H9 (cell line): ENCODE data around the gene GTF2E1. TPM values are rescaled to one million over a fixed set of nuclear protein-coding genes. Genes with fewer than 3 reads are reported as not detected.

Source experiments
- DNase-seq: peaks from one replicate; pipeline ENCODE4 v3.0.0-alpha.2; 2017
- H2AFZ ChIP-seq: one replicate; pipeline ENCODE4 v1.6.1; 2013; ENCODE audit warnings: mild to moderate bottlenecking, low read length, control low read depth, moderate library complexity
- H2AK5ac ChIP-seq: 2 replicates; pipeline ENCODE4 v1.6.1; 2013; ENCODE audit warnings: low read length, control low read depth, mixed read lengths; ENCODE audit not compliant: insufficient read length
- H2BK120ac ChIP-seq: one replicate; pipeline ENCODE4 v1.6.1; 2013; ENCODE audit warnings: low read depth, mild to moderate bottlenecking, low read length, control low read depth, inconsistent platforms; ENCODE audit not compliant: poor library complexity, severe bottlenecking
- H2BK12ac ChIP-seq: 2 replicates; pipeline ENCODE4 v1.6.1; 2013; ENCODE audit warnings: low read length, control low read depth, mixed read lengths, low read depth; ENCODE audit not compliant: insufficient read length
- H2BK15ac ChIP-seq: 2 replicates; pipeline ENCODE4 v1.6.1; 2013; ENCODE audit warnings: low read depth, low read length, control low read depth
- H2BK20ac ChIP-seq: one replicate; pipeline ENCODE4 v1.6.1; 2013; ENCODE audit warnings: low read depth, mild to moderate bottlenecking, low read length, control low read depth, inconsistent platforms; ENCODE audit not compliant: poor library complexity, severe bottlenecking
- H2BK5ac ChIP-seq: 2 replicates; pipeline ENCODE4 v1.6.1; 2013; ENCODE audit warnings: low read length, control low read depth, mixed read lengths; ENCODE audit not compliant: insufficient read length
- H3K14ac ChIP-seq: 2 replicates; pipeline ENCODE4 v1.6.1; 2013; ENCODE audit warnings: low read length, control low read depth; ENCODE audit not compliant: insufficient read depth
- H3K18ac ChIP-seq: 2 replicates; pipeline ENCODE4 v1.6.1; 2013; ENCODE audit warnings: low read depth, mild to moderate bottlenecking, mixed read lengths, low read length, control low read depth; ENCODE audit not compliant: insufficient read length
- H3K23ac ChIP-seq: 2 replicates; pipeline ENCODE4 v1.6.1; 2013; ENCODE audit warnings: low read length, control low read depth, mixed read lengths, low read depth; ENCODE audit not compliant: insufficient read length
- H3K23me2 ChIP-seq: 2 replicates; pipeline ENCODE4 v1.6.1; 2013; ENCODE audit warnings: low read depth, mild to moderate bottlenecking, mixed read lengths, low read length, control low read depth; ENCODE audit not compliant: insufficient read length, poor library complexity, severe bottlenecking
- H3K27ac ChIP-seq: 2 replicates; pipeline ENCODE4 v1.5.1; 2013; ENCODE audit warnings: low read length, control low read depth, mixed read lengths, low read depth; ENCODE audit not compliant: insufficient read length
- H3K27me3 ChIP-seq: 2 replicates; pipeline ENCODE4 v1.6.1; 2013; ENCODE audit warnings: low read length, control low read depth, inconsistent platforms; ENCODE audit not compliant: insufficient read depth
- H3K4ac ChIP-seq: 2 replicates; pipeline ENCODE4 v1.6.1; 2013; ENCODE audit warnings: low read depth, mild to moderate bottlenecking, control low read depth, inconsistent platforms, low read length, moderate library complexity
- H3K4me1 ChIP-seq: 2 replicates; pipeline ENCODE4 v1.6.1; 2013; ENCODE audit warnings: low read length, control low read depth, inconsistent platforms; ENCODE audit not compliant: insufficient read depth
- H3K4me2 ChIP-seq: 2 replicates; pipeline ENCODE4 v1.6.1; 2013; ENCODE audit warnings: low read length, control low read depth, mixed read lengths; ENCODE audit not compliant: insufficient read length, insufficient read depth
- H3K56ac ChIP-seq: 2 replicates; pipeline ENCODE4 v1.6.1; 2013; ENCODE audit warnings: low read depth, mild to moderate bottlenecking, mixed read lengths, low read length, control low read depth; ENCODE audit not compliant: insufficient read length
- H3K79me1 ChIP-seq: 2 replicates; pipeline ENCODE4 v1.6.1; 2013; ENCODE audit warnings: low read depth, mild to moderate bottlenecking, moderate library complexity, low read length, control low read depth, inconsistent platforms; ENCODE audit not compliant: insufficient read depth, poor library complexity, severe bottlenecking
- H3K79me2 ChIP-seq: 2 replicates; pipeline ENCODE4 v1.6.1; 2013; ENCODE audit warnings: low read length, control low read depth, inconsistent platforms; ENCODE audit not compliant: insufficient read depth
- H3K9ac ChIP-seq: 2 replicates; pipeline ENCODE4 v1.6.1; 2013; ENCODE audit warnings: low read length, control low read depth, mixed read lengths; ENCODE audit not compliant: insufficient read length; ENCODE audit errors: extremely low read depth
- H3K9me3 ChIP-seq: one replicate; pipeline ENCODE4 v1.6.1; 2013; ENCODE audit warnings: low read depth, low read length, inconsistent platforms; ENCODE audit not compliant: control insufficient read depth
- H3T11ph ChIP-seq: one replicate; pipeline ENCODE4 v1.6.1; 2013; ENCODE audit warnings: mild to moderate bottlenecking, low read length, control low read depth, inconsistent platforms
- H4K20me1 ChIP-seq: one replicate; pipeline ENCODE4 v1.6.1; 2013; ENCODE audit not compliant: control insufficient read depth, insufficient read length, insufficient read depth
- H4K5ac ChIP-seq: 2 replicates; pipeline ENCODE4 v1.6.1; 2013; ENCODE audit warnings: low read depth, mild to moderate bottlenecking, mixed read lengths, low read length, control low read depth; ENCODE audit not compliant: insufficient read length
- H4K8ac ChIP-seq: replicated peaks from 2 replicates; pipeline ENCODE4 v1.6.1; 2013; ENCODE audit warnings: low read length, control low read depth, mixed read lengths, low read depth; ENCODE audit not compliant: insufficient read length
- H4K91ac ChIP-seq: 2 replicates; pipeline ENCODE4 v1.6.1; 2013; ENCODE audit warnings: low read depth, mild to moderate bottlenecking, moderate library complexity, mixed read lengths, low read length, control low read depth; ENCODE audit not compliant: insufficient read length
- H3K27ac Mint-ChIP-seq, 3 experiments: 2 replicates in 2 of 3; 3 replicates in 1 of 3; pipeline ENCODE4 v1.8.0; 2020 to 2021; ENCODE audit warnings: mixed read lengths in 3 of 3, mild to moderate bottlenecking in 1 of 3, moderate library complexity in 1 of 3
- H3K27me3 Mint-ChIP-seq: 2 replicates; pipeline ENCODE4 v1.8.0; 2021; ENCODE audit warnings: low read depth, mild to moderate bottlenecking, moderate library complexity, mixed read lengths
- H3K36me3 Mint-ChIP-seq, 3 experiments: 2 replicates in 2 of 3; 3 replicates in 1 of 3; pipeline ENCODE4 v1.8.0; 2020 to 2021; ENCODE audit warnings: low read depth in 3 of 3, mixed read lengths in 3 of 3; ENCODE audit not compliant: insufficient read depth in 1 of 3
- H3K4me1 Mint-ChIP-seq, 2 experiments: 2 replicates each; pipeline ENCODE4 v1.8.0; 2020; ENCODE audit warnings: mixed read lengths in 2 of 2
- H3K4me3 Mint-ChIP-seq, 2 experiments: 2 replicates in 1 of 2; 3 replicates in 1 of 2; pipeline ENCODE4 v1.8.0; 2020 to 2021; ENCODE audit warnings: mild to moderate bottlenecking in 2 of 2, mixed read lengths in 2 of 2, moderate library complexity in 1 of 2
- H3K9me3 Mint-ChIP-seq, 2 experiments: 2 replicates in 1 of 2; 3 replicates in 1 of 2; pipeline ENCODE4 v1.8.0; 2020; ENCODE audit warnings: mild to moderate bottlenecking in 2 of 2, mixed read lengths in 2 of 2, moderate library complexity in 1 of 2
- CTCF ChIP-seq: fragments of 200-600 bp; sonication (generic); conservative IDR thresholded peaks from 3 replicates; pipeline ENCODE4 v1.8.0; 2021; ENCODE audit warnings: antibody characterized with exemption, mild to moderate bottlenecking
- WGBS: extraction: QIAGEN DNeasy Blood & Tissue Kit; methylation state at CpG from one replicate; pipeline ENCODE4 v1.1.7; 2013; ENCODE audit warnings: missing lambda C conversion rate, low lambda C conversion rate, mixed read lengths; ENCODE audit not compliant: insufficient read length; ENCODE audit errors: extremely low coverage; 5-methylcytosine and 5-hydroxymethylcytosine counted together
- total RNA-seq: library from RNA; stranded (reverse); gene quantifications from 2 replicates; pipeline ENCODE4 v1.2.1, GENCODE V29; 2021

The GTF2E1 gene
- total RNA-seq, 1 experiment from 2014 or later, result 88.8 TPM

GRCh38 chr3:120802916-120803315 lies 60.4 kb downstream of the GTF2E1 start:
- Mint-ChIP-seq H3K9me3 (no peaks in the 10 kb centered on the region), H3K27me3 (no peaks in the 10 kb centered on the region), H3K27ac (no peak overlapping the region), H3K4me1 (peaks cover 5 to 7% of the 10 kb centered on the region in 2 experiments), H3K36me3 (no peaks in the 10 kb centered on the region), H3K4me3 (no peak overlapping the region)
- H3K4ac ChIP-seq, result no peak overlapping the region
- no peaks in the 10 kb centered on the region for H3K23me2 ChIP-seq
- no peaks in the 10 kb centered on the region for H3K79me2 ChIP-seq
- no peak overlapping the region for H3K14ac ChIP-seq
- no peak for DNase-seq
- no peak overlapping the region for H2BK20ac ChIP-seq
- no peak overlapping the region for H2AK5ac ChIP-seq
- H2AFZ ChIP-seq, result no peak overlapping the region
- no peak overlapping the region for H2BK15ac ChIP-seq
- WGBS, result no CpG with 5 or more reads among the region's 3 CpGs
- H3K4me1 ChIP-seq, result peaks cover under 1% of the 10 kb centered on the region; the same call in 1 of the 2 replicates
- H4K5ac ChIP-seq, result no peak overlapping the region
- H3K56ac ChIP-seq, result no peak overlapping the region
- no peaks in the 10 kb centered on the region for H3K79me1 ChIP-seq
- H3K27ac ChIP-seq, result no peak overlapping the region
- H4K91ac ChIP-seq, result no peak overlapping the region
- no peaks in the 10 kb centered on the region for H4K20me1 ChIP-seq
- no peak for TF ChIP-seq CTCF
- no peaks in the 10 kb centered on the region for H3K27me3 ChIP-seq
- no peaks in the 10 kb centered on the region for H3K9me3 ChIP-seq
- H2BK12ac ChIP-seq, result no peak overlapping the region
- no peak overlapping the region for H3K4me2 ChIP-seq
- no peak overlapping the region for H2BK120ac ChIP-seq
- H3K23ac ChIP-seq, result no peak overlapping the region
- H3K18ac ChIP-seq, result no peak overlapping the region
- no peak overlapping the region for H2BK5ac ChIP-seq
- H3K9ac ChIP-seq, result no peak overlapping the region
- H3T11ph ChIP-seq, result no peak overlapping the region
- H4K8ac ChIP-seq, result no peak overlapping the region
